ENCODE data around the gene CEP57.
"Not testable (repeated sequence)": the region's sequence is repeated elsewhere in the genome, so short reads cannot be mapped to it uniquely, and the experiment has no call there.

The CEP57 gene

GRCh38 chr11:95799546-95799945 is 9.2 kb downstream of the CEP57 start:
- DNase-seq = no peak

GRCh38 chr11:95800438-95800837 is 10.1 kb downstream of the CEP57 start:
- no peak for DNase-seq

GRCh38 chr11:95802806-95803205 is 12.5 kb downstream of the CEP57 start:
- no peak for DNase-seq

- DNase-seq = no peak
These were observed 13.7 kb downstream of the CEP57 start for GRCh38 chr11:95803973-95804372.

- no peak for DNase-seq
These were observed 15.6 kb downstream of the CEP57 start for GRCh38 chr11:95805869-95806268.

- not testable (repeated sequence) for DNase-seq
These were observed 16.2 kb downstream of the CEP57 start for GRCh38 chr11:95806464-95806863.

- DNase-seq = not testable (repeated sequence)
These were observed 20.8 kb downstream of the CEP57 start for GRCh38 chr11:95811052-95811451.

- DNase-seq = no peak
These were observed 25.7 kb downstream of the CEP57 start for GRCh38 chr11:95816037-95816436.

- no peak for DNase-seq
These were observed 31.3 kb downstream of the CEP57 start for GRCh38 chr11:95821640-95822039.

GRCh38 chr11:95827696-95828095 is 37.4 kb downstream of the CEP57 start:
- no peak for DNase-seq

- peak in 1 of 5 donors; percentile 4 for DNase-seq
These were observed 39.4 kb downstream of the CEP57 start for GRCh38 chr11:95829580-95830259.

GRCh38 chr11:95831198-95831883 is 41.0 kb downstream of the CEP57 start:
- no peak for DNase-seq

- no peak for DNase-seq
These were observed 42.5 kb downstream of the CEP57 start for GRCh38 chr11:95832763-95833162.

GRCh38 chr11:95833378-95833777 is 43.1 kb downstream of the CEP57 start:
- DNase-seq = no peak

GRCh38 chr11:95835351-95835750 is 45.1 kb downstream of the CEP57 start:
- DNase-seq = no peak

GRCh38 chr11:95835768-95836488 is 45.6 kb downstream of the CEP57 start:
- DNase-seq = peak; percentile 16 to 49 (median 29)

GRCh38 chr11:95845167-95845566 is 54.9 kb downstream of the CEP57 start:
- no peak for DNase-seq

GRCh38 chr11:95849087-95849825 is 59.0 kb downstream of the CEP57 start:
- DNase-seq = peak in 2 of 5 donors; percentile 2 to 10

GRCh38 chr11:95850137-95850536 is 59.8 kb downstream of the CEP57 start:
- DNase-seq = no peak

GRCh38 chr11:95853138-95853537 is 62.8 kb downstream of the CEP57 start:
- DNase-seq = no peak

GRCh38 chr11:95853862-95854261 is 63.6 kb downstream of the CEP57 start:
- DNase-seq = no peak

GRCh38 chr11:95854362-95854761 is 64.1 kb downstream of the CEP57 start:
- not testable (repeated sequence) for DNase-seq

GRCh38 chr11:95860024-95860423 is 69.7 kb downstream of the CEP57 start:
- DNase-seq = not testable (repeated sequence)
